ENCODE results near the gene LRRC53. TPM values are rescaled to one million over a fixed set of nuclear protein-coding genes. Genes with fewer than 3 reads are reported as not detected.

The LRRC53 gene, protein sequence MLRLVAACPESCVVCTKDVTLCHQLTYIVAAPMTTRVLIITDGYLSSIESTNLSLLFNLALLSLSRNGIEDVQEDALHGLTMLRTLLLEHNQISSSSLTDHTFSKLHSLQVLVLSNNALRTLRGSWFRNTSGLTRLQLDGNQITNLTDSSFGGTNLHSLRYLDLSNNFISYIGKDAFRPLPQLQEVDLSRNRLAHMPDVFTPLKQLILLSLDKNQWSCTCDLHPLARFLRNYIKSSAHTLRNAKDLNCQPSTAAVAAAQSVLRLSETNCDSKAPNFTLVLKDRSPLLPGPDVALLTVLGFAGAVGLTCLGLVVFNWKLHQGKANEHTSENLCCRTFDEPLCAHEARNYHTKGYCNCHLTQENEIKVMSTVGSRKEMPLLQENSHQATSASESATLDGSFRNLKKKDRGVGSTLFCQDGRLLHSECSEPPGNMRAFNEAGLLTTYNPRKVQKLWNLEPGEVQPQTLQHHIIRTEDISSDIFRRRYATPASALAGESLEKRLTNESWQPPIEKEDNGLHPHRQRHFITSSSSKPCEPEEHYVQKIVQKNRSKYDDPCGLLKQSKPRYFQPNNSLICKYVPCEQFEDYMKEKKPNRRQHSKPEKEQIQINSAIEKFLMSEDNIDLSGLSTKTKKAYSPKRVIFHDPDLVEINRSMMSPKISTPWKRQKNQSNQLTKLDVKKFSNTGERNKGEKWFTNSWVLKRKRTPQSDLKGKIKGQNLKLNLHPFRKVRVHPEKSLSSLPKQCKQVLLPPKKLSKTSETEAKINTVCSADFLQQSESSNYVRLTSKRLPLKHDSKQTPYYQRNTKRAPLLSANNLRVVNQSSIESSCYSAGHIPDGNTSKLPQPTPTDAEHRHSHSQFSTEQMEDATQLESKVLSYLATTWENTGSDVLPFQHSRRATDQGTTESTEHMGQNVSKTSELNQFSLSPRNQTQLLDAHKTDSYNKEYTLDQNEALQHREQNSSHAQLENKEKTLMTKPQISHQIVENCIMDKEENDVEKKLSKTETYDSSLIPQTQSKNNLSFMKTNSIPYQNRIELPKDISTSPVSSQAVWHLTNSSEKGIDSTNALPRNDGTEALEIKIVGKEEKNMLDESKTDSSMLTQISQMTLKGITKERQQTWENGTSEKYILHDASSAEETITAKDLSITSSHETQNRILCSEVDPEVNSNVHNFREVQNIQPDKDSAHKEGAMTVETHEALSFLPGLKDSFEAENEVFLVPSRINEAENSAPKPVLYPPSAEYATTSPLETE
- total RNA-seq: not detected

DNA sequence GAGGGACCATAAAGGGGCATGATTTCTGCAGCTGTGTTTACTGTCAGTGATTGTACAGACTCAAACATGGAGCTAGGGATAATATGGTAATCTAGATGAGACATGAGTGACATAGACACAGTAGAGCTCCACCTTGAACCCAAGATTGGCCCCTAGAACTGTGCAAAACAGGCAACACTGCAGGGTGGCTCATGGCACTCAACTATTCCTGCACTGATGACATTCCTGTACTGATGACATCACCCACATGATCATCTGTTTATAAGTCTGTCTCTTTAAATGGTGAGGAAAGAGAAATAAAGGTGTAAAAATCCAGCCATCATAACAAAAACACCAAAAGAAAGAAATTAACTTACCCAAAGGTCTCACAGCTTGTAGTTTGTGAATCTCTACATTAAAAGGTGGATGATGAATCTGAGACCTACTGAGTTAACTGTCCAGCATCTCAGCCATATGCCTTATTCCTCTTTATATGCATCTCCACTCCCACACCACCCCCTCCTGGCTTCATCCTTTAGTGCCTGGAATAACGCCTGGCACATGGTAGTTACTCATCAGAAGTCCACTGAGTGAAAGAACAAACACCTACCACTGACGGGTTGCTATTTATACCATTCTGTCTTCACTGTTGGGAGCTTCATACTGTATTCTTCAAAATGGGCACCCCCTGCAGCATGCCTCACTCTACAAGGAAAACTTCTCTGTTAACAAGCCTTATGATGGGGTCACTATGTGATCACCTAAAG, at the start of gene LRRC53:
Gene LRRC53 (minus strand): TSS at position 442 of the 746 bp plus-strand sequence. CDS start 29,262 bp downstream, outside the sequence.
- Mint-ChIP-seq H3K36me3 (ENCODE audit: low read depth) (no peaks in the 10 kb centered on the region), H3K27ac (no peak within 1 kb of the TSS), H3K4me3 (no peak within 1 kb of the TSS), H3K4me1 (no peaks in the 10 kb centered on the region), H3K9me3 (ENCODE audit: low read depth) (no peaks in the 10 kb centered on the region), H3K27me3 (peaks cover 3% of the 10 kb centered on the region)
- ATAC-seq (no peak), DNase-seq (no peak)
- CTCF ChIA-PET: interaction anchor here (2.3 kb wide), 1 partner anchor 9 kb away, joined by 9 read pairs; no protein-coding TSS in a partner anchor
- intact Hi-C loops (cut with DNase I, micrococcal nuclease): no loop called here
- POLR2A ChIA-PET: no interaction called here

DNA sequence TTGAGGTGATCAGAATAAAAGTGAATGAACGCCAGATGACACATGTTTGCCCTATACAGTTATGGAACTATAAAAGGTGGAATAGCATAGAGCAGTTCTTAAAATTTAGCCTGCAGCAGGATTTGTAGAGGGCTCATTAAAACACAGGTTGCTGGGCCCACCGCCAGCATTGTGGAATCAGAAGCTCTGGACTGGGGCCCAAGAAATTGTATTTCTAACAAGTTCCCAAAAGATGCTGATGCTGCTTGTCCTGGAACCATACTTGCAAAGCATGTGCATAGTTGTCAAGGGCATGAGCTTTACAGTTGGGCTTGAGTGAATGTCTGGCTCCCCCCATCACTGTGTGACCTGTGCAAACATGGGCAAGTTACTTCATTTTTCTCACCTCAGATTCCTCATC, 37.5 kb upstream of the LRRC53 start:
- ATAC-seq: no peak
- intact Hi-C loops (cut with DNase I, micrococcal nuclease): no loop called here
- POLR2A ChIA-PET: no interaction called here
- Mint-ChIP-seq H3K36me3 (ENCODE audit: low read depth) (no peaks in the 10 kb centered on the region), H3K4me3 (no peak overlapping the region), H3K27ac (no peak overlapping the region), H3K4me1 (no peaks in the 10 kb centered on the region), H3K9me3 (ENCODE audit: low read depth) (no peaks in the 10 kb centered on the region), H3K27me3 (peaks cover 7% of the 10 kb centered on the region)
- CTCF ChIA-PET: no interaction called here
- no peak for DNase-seq

DNA sequence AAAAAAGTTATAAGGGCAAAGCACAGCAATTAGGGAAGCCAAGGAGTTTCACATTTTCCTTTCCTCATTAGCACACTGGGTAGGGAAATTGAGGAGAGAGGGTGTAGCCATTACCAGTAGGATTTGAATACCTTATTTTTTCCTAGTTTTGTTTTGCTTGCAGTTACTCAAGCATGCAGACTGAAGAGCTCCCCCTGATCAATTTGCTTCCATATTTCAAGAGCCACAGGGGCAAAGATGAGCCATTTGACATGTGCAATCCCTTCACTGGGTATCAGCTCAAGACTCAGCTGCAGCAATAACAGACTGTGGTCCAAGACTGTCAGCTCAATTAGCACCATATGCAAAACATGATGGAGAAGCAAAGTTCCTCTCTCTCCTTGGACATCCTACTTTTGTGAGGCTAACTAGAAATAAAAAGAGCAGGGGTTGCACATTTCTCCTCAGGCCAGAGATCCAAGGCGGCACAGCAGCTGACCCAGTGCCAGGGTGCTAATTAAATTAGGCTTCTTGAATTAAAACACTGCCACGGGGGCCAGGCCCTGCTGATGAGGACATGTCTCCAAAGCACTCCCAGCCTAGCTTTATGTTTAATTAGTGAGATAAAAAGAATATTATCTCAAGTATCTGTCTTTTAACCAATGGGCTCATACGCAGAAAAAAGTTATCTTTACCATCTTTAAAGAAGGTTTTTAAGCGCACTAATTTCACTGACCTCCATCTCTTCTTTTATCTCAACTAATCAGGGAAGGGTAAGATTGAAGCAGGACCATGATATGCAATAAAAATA, 36.7 kb upstream of the LRRC53 start:
- CTCF ChIA-PET: interaction anchor here (1.1 kb wide), 1 partner anchor 53 kb away, joined by 3 read pairs; no protein-coding TSS in a partner anchor
- ATAC-seq (no peak), DNase-seq (no peak)
- POLR2A ChIA-PET: no interaction called here
- H3K27me3 Mint-ChIP-seq: peaks cover 7% of the 10 kb centered on the region
- no peaks in the 10 kb centered on the region for H3K9me3 Mint-ChIP-seq (ENCODE audit: low read depth)
- no peak overlapping the region for H3K4me3 Mint-ChIP-seq
- intact Hi-C loops (cut with DNase I, micrococcal nuclease): no loop called here
- H3K27ac Mint-ChIP-seq: no peak overlapping the region
- H3K4me1 Mint-ChIP-seq: no peaks in the 10 kb centered on the region
- H3K36me3 Mint-ChIP-seq (ENCODE audit: low read depth): no peaks in the 10 kb centered on the region

DNA sequence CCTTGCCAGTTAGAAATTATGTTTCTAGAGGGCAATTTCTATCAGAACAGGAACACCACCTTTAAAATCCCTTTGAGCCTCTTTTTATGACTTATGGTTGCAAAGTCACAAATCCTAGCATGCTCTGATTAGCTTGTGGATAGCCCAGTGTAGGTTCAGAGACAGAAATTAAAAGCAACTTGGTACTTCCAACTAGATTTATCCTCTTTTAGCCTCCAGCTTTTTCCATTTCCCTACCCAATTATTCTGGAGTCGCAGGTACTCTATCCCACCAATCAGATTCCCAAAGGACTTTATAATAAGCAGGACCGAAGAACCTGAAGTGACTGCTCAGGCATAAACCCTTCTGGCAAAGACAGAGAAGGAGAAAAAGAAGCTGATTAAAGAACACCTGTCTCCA, 33.4 kb upstream of the LRRC53 start:
- H3K9me3 Mint-ChIP-seq (ENCODE audit: low read depth): no peaks in the 10 kb centered on the region
- no peaks in the 10 kb centered on the region for H3K36me3 Mint-ChIP-seq (ENCODE audit: low read depth)
- no peak for ATAC-seq
- ChIA-PET POLR2A (no interaction called here), CTCF (no interaction called here)
- intact Hi-C loops (cut with DNase I, micrococcal nuclease): no loop called here
- H3K4me3 Mint-ChIP-seq: no peak overlapping the region
- DNase-seq: no peak
- no peak overlapping the region for H3K27ac Mint-ChIP-seq
- peaks cover 5% of the 10 kb centered on the region for H3K27me3 Mint-ChIP-seq
- H3K4me1 Mint-ChIP-seq: no peaks in the 10 kb centered on the region

DNA sequence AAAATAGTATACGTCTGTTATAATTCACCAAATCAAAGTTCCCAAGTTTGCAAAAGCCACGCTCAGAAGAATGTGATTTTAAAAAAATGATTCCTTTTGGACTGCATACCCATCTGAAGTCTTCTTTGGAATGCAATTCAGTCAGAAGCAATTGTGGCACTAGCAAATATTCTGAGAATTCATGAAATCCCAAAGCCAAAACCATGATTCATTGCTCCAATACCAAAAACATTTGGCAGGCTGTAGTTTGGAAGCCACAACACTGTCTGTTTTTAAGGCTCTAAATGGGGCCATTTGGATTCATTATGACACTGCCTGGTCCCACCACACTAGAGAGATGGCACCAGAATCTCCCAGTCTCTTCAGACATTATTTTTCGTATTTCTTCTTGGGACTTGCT, 21.8 kb upstream of the LRRC53 start:
- DNase-seq (no peak), ATAC-seq (no peak)
- ChIA-PET POLR2A (no interaction called here), CTCF (no interaction called here)
- no peaks in the 10 kb centered on the region for H3K9me3 Mint-ChIP-seq (ENCODE audit: low read depth)
- H3K4me1 Mint-ChIP-seq: no peaks in the 10 kb centered on the region
- H3K27me3 Mint-ChIP-seq: no peaks in the 10 kb centered on the region
- H3K27ac Mint-ChIP-seq: no peak overlapping the region
- H3K36me3 Mint-ChIP-seq (ENCODE audit: low read depth): no peaks in the 10 kb centered on the region
- no peak overlapping the region for H3K4me3 Mint-ChIP-seq
- intact Hi-C loops (cut with DNase I, micrococcal nuclease): no loop called here

DNA sequence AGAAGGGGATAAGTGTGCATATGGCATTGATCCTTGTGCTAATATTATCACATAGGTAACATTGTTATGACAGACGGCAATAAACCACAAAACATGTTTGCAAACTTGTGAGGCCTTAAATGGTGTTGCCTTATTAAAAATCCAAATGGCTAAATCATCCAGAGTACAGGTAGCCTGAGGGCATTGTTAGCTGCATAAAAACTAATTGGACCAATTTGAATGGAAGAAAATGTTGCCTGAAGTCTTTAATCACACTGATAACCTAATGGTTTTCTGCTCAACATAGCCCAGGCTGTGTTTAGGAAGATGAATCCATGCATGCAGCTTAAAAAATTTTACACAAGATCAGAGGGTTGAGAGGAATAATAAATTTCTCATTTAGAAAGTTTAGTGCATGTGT, 19.4 kb upstream of the LRRC53 start:
- intact Hi-C loops (cut with DNase I, micrococcal nuclease): no loop called here
- no peak overlapping the region for H3K4me3 Mint-ChIP-seq
- DNase-seq: no peak
- no peak for ATAC-seq
- H3K27ac Mint-ChIP-seq: no peak overlapping the region
- no peaks in the 10 kb centered on the region for H3K4me1 Mint-ChIP-seq
- POLR2A ChIA-PET: no interaction called here
- no peaks in the 10 kb centered on the region for H3K27me3 Mint-ChIP-seq
- no peaks in the 10 kb centered on the region for H3K36me3 Mint-ChIP-seq (ENCODE audit: low read depth)
- CTCF ChIA-PET: no interaction called here
- H3K9me3 Mint-ChIP-seq (ENCODE audit: low read depth): no peaks in the 10 kb centered on the region

DNA sequence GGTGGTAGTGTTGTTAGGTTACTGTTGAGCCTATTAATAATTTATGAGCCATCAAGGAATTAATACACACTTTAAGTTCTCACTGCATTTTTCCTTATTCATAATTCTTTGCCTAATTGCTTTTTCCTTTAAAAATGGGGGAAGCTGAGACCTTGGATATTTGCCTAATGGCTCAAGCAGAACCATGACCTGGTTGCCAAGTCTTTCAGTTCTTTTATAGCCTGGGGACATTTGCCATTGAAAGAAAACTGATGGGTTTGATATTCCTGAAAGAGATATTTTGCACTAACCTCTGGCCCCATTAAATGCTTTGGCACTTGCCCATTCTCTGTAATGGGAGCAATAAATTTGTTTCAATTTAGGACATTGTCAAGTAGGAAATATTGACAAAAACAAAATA, 18.5 kb upstream of the LRRC53 start:
- DNase-seq (no peak), ATAC-seq (no peak)
- no peak overlapping the region for H3K4me3 Mint-ChIP-seq
- H3K27me3 Mint-ChIP-seq: no peaks in the 10 kb centered on the region
- H3K9me3 Mint-ChIP-seq (ENCODE audit: low read depth): no peaks in the 10 kb centered on the region
- ChIA-PET CTCF (interaction anchor here (0.6 kb wide), 1 partner anchor 44 kb away, joined by 3 read pairs; no protein-coding TSS in a partner anchor), POLR2A (interaction anchor here (0.7 kb wide), 1 partner anchor 71 kb away, joined by 3 read pairs; no protein-coding TSS in a partner anchor)
- intact Hi-C loops (cut with DNase I, micrococcal nuclease): no loop called here
- H3K36me3 Mint-ChIP-seq (ENCODE audit: low read depth): no peaks in the 10 kb centered on the region
- H3K27ac Mint-ChIP-seq: no peak overlapping the region
- H3K4me1 Mint-ChIP-seq: no peaks in the 10 kb centered on the region

DNA sequence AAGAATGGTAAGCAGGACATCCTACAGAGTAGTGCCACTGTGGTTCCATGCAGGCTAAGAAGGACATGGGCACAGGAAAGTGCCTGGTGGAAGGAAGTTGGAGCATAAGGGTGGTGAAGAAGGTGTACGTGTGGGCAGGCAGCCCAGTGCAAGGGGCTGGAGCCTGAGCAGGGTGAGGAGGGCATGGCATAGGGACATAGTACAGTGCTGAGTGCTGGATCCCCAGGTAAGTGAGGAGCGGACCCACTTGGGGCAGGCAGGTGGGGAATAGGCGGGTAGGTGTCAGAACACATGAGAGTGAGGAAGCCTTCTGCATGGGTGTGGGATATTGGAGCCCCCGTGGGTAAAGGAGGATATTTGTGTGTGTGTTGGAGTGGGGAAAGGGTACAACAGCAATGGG, 15.7 kb upstream of the LRRC53 start:
- H3K27me3 Mint-ChIP-seq: no peaks in the 10 kb centered on the region
- H3K4me3 Mint-ChIP-seq: no peak overlapping the region
- intact Hi-C loops (cut with DNase I, micrococcal nuclease): no loop called here
- no peak overlapping the region for H3K27ac Mint-ChIP-seq
- H3K9me3 Mint-ChIP-seq (ENCODE audit: low read depth): no peaks in the 10 kb centered on the region
- H3K4me1 Mint-ChIP-seq: no peaks in the 10 kb centered on the region
- POLR2A ChIA-PET: no interaction called here
- CTCF ChIA-PET: no interaction called here
- DNase-seq (no peak), ATAC-seq (no peak)
- no peaks in the 10 kb centered on the region for H3K36me3 Mint-ChIP-seq (ENCODE audit: low read depth)

DNA sequence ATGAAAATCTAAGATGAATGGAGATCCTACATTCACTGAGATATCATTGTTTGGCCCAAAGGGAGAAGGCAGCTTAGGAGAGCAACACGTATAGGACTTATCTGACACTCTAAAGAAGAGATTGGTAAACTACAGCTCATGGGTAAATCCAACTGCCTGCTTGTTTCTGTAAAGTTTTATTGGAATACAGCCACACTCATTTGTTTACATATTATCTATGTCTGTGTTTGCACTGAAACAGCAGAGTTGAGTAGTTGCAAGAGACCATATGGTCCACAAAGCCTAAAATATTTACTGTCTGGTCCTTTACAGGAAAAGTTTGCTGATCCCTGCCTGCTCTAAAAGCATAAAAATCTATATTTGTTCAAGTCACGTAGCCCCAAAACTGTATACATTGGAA, 14.3 kb upstream of the LRRC53 start:
- ChIA-PET CTCF (interaction anchor here (0.6 to 1.0 kb wide), 2 partner anchors 107 to 163 kb away, joined by 3 read pairs; no protein-coding TSS in a partner anchor), POLR2A (no interaction called here)
- Mint-ChIP-seq H3K4me1 (no peaks in the 10 kb centered on the region), H3K36me3 (ENCODE audit: low read depth) (no peaks in the 10 kb centered on the region), H3K27me3 (peaks cover 4% of the 10 kb centered on the region), H3K27ac (no peak overlapping the region), H3K9me3 (ENCODE audit: low read depth) (no peaks in the 10 kb centered on the region), H3K4me3 (no peak overlapping the region)
- intact Hi-C loops (cut with DNase I, micrococcal nuclease): no loop called here
- no peak for ATAC-seq
- DNase-seq: no peak

DNA sequence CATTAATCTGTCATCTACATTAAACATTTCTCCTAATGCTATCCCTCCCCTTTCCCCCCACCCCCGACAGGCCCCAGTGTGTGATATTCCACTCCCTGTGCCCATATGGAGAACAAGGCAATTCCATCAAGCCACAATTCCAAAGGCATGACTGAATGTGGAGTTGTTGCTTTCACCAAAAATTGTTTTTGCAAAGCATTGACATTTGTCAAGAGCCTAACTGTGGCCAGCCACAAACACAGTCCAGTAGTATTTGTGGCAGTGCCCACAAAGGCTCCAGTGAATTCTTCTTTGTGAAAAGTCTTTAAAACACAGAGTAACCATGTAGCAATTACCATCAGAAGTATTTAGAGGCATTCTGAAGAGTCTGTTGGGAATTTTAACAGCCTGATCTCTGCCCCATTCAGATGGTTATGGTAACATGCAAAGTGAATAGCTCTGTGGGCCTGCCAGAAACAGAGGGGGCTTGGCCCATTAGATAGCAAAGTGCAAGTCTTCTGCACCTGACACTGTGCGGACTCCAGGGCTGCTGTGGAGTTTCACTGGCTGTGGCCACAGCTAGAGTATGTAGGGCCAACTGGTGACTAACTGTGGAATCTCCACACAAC, 11.6 kb upstream of the LRRC53 start:
- Mint-ChIP-seq H3K36me3 (ENCODE audit: low read depth) (no peaks in the 10 kb centered on the region), H3K27ac (no peak overlapping the region), H3K4me3 (no peak overlapping the region), H3K4me1 (no peaks in the 10 kb centered on the region), H3K27me3 (peaks cover 4% of the 10 kb centered on the region), H3K9me3 (ENCODE audit: low read depth) (no peaks in the 10 kb centered on the region)
- intact Hi-C loops (cut with DNase I, micrococcal nuclease): no loop called here
- no peak for ATAC-seq
- ChIA-PET POLR2A (no interaction called here), CTCF (no interaction called here)
- no peak for DNase-seq
